Fibroblast of lung (primary cell): Measurements from ENCODE around the gene CEACAM7.

Experiments
- EZH2 ChIP-seq: IDR thresholded peaks from 2 replicates; pipeline ENCODE4 v1.5.1; 2012; ENCODE audit warnings: low read length, control low read depth, mild to moderate bottlenecking; ENCODE audit errors: missing control alignments
- TF ChIP-seq, protein P1 (sequence below), 2 donors: IDR thresholded peaks in 1 of 2; conservative IDR thresholded peaks in 1 of 2; 1 replicate in 1 of 2; 2 replicates in 1 of 2; pipeline ENCODE4 v1.5.1; 2011 to 2012; ENCODE audit warnings: low read length in 2 of 2, control low read depth in 1 of 2, inconsistent platforms in 1 of 2, low read depth in 1 of 2, mild to moderate bottlenecking in 1 of 2

- TF ChIP-seq, protein P1, sequence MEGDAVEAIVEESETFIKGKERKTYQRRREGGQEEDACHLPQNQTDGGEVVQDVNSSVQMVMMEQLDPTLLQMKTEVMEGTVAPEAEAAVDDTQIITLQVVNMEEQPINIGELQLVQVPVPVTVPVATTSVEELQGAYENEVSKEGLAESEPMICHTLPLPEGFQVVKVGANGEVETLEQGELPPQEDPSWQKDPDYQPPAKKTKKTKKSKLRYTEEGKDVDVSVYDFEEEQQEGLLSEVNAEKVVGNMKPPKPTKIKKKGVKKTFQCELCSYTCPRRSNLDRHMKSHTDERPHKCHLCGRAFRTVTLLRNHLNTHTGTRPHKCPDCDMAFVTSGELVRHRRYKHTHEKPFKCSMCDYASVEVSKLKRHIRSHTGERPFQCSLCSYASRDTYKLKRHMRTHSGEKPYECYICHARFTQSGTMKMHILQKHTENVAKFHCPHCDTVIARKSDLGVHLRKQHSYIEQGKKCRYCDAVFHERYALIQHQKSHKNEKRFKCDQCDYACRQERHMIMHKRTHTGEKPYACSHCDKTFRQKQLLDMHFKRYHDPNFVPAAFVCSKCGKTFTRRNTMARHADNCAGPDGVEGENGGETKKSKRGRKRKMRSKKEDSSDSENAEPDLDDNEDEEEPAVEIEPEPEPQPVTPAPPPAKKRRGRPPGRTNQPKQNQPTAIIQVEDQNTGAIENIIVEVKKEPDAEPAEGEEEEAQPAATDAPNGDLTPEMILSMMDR (conservative IDR thresholded peaks at IDR 0.05 in 1 of 2, IDR thresholded peaks at IDR 0.05 in 1 of 2; ENCODE audit: low read depth in 1 of 2, low read length in 2 of 2): no peak
- no peak for TF ChIP-seq EZH2
These were observed 26.5 kb upstream of the CEACAM7 start for GRCh38 chr19:41714598-41714997.
